K562 (cell line): ENCODE data around the gene CAMK1D. TPM values are rescaled to one million over a fixed set of nuclear protein-coding genes. Genes with fewer than 3 reads are reported as not detected.

ENCODE experiments used
- ATAC-seq: fragments of 200-7000 bp; cut with Tn5 transposase; 3 replicates; pipeline ENCODE4 v1.9.1; 2020; ENCODE audit warnings: moderate library complexity
- BruUV-seq: library from RNA; stranded (reverse); fragments of 400-500 nt; replicated peaks from 2 replicates; lab custom pipeline; 2021; lab: Mats Ljungman, UMichigan
- CTCF ChIA-PET: fragments of 300-600 bp; formaldehyde crosslinking; extraction: SDS; loops from one replicate; lab custom pipeline; 2021; ENCODE audit warnings: low intra/inter-chr PET ratio; lab: Yijun Ruan, JAX
- POLR2A ChIA-PET: fragments of 300-600, 350-650 bp; sonication (Branson Sonifier 250); formaldehyde crosslinking; extraction: SDS; loops from one replicate; lab custom pipeline; 2021; ENCODE audit warnings: antibody characterized with exemption, inconsistent platforms; lab: Yijun Ruan, JAX
- DNase-seq, 4 experiments: peaks; one replicate each; pipeline versions ENCODE4 v3.0.0 to v3.0.0-alpha.2; 2011 to 2018; ENCODE audit warnings: low spot score in 3 of 4, mixed read lengths in 3 of 4; ENCODE audit errors: extremely low read depth in 1 of 4
- FAIRE-seq: peaks from 2 replicates; lab custom pipeline; 2011; peaks lifted over from hg19 to GRCh38; lab: Jason Lieb, UNC
- H2AFZ ChIP-seq: 2 replicates; pipeline ENCODE4 v1.6.0; 2011; ENCODE audit warnings: low read depth, low read length, control low read depth, inconsistent platforms
- H3K27ac ChIP-seq: fragments of 200-600 bp; 3 replicates; pipeline ENCODE4 v1.8.0; 2011; ENCODE audit warnings: low read depth, mild to moderate bottlenecking, control low read depth, inconsistent platforms, low read length, moderate library complexity, mixed read lengths; ENCODE audit errors: extremely low read depth
- H3K27me3 ChIP-seq, 2 experiments: fragments of 300-600 bp in 1 of 2; 2 replicates in 1 of 2; 3 replicates in 1 of 2; pipeline versions ENCODE4 v1.6.0 to v1.8.0; 2011; ENCODE audit warnings: inconsistent platforms in 2 of 2, low read length in 2 of 2, mild to moderate bottlenecking in 1 of 2, mixed read lengths in 1 of 2, moderate library complexity in 1 of 2; ENCODE audit not compliant: control insufficient read depth in 2 of 2, insufficient read depth in 2 of 2
- H3K36me3 ChIP-seq: fragments of 300-600 bp; 3 replicates; pipeline ENCODE4 v1.8.0; 2011; ENCODE audit warnings: mild to moderate bottlenecking, low read length, inconsistent platforms; ENCODE audit not compliant: control insufficient read depth, insufficient read depth
- H3K4me1 ChIP-seq, 2 experiments: fragments of 200-600 bp in 1 of 2; replicated peaks in 1 of 2; 2 replicates in 1 of 2; 3 replicates in 1 of 2; pipeline versions ENCODE4 v1.5.1 to v1.8.0; 2011; ENCODE audit warnings: inconsistent platforms in 2 of 2, low read length in 2 of 2, mild to moderate bottlenecking in 1 of 2, mixed read lengths in 1 of 2, moderate library complexity in 1 of 2; ENCODE audit not compliant: control insufficient read depth in 2 of 2, insufficient read depth in 2 of 2
- H3K4me2 ChIP-seq: 2 replicates; pipeline ENCODE4 v1.6.1; 2011; ENCODE audit warnings: low read length, control low read depth, inconsistent platforms, mixed read lengths; ENCODE audit not compliant: insufficient read depth
- H3K4me3 ChIP-seq: fragments of 200-600 bp; sonication (generic), shearing (Covaris generic); 2 replicates; pipeline ENCODE4 v1.5.1; 2016; ENCODE audit warnings: control low read depth, inconsistent platforms
- H3K79me2 ChIP-seq: fragments of 200-600 bp; 3 replicates; pipeline ENCODE4 v1.8.0; 2011; ENCODE audit warnings: low read length, inconsistent platforms; ENCODE audit not compliant: control insufficient read depth, insufficient read depth
- H3K9ac ChIP-seq, 2 experiments: 2 replicates each; pipeline versions ENCODE4 v1.6.0 to v1.6.1; 2011; ENCODE audit warnings: low read depth in 2 of 2, low read length in 2 of 2, control low read depth in 1 of 2, inconsistent platforms in 1 of 2, mild to moderate bottlenecking in 1 of 2, mixed read lengths in 1 of 2; ENCODE audit not compliant: insufficient read depth in 1 of 2
- H3K9me1 ChIP-seq: one replicate; pipeline ENCODE4 v1.6.0; 2011; ENCODE audit warnings: inconsistent platforms, mild to moderate bottlenecking, low read length, moderate library complexity; ENCODE audit not compliant: control insufficient read depth, insufficient read depth
- H3K9me3 ChIP-seq: replicated peaks from 2 replicates; pipeline ENCODE4 v1.5.1; 2011; ENCODE audit warnings: low read depth, low read length, inconsistent platforms; ENCODE audit not compliant: control insufficient read depth, insufficient read depth
- H4K20me1 ChIP-seq: replicated peaks from 2 replicates; pipeline ENCODE4 v1.6.1; 2011; ENCODE audit warnings: low read length, inconsistent platforms, mixed read lengths; ENCODE audit not compliant: control insufficient read depth, insufficient read depth
- MAFG ChIP-seq: fragments of 450-650 bp; conservative IDR thresholded peaks from 2 replicates; pipeline ENCODE4 v1.6.1; 2016; ENCODE audit warnings: missing genetic modification characterization, missing compliant biosample characterization
- NFATC3 ChIP-seq: fragments of 450-650 bp; IDR thresholded peaks from 2 replicates; pipeline ENCODE4 v1.6.1; 2017; ENCODE audit warnings: mild to moderate bottlenecking
- PHB2 ChIP-seq: fragments of 450-650 bp; IDR thresholded peaks from 2 replicates; pipeline ENCODE4 v1.6.1; 2017; ENCODE audit warnings: low read depth
- PTRF ChIP-seq: fragments of 450-650 bp; IDR thresholded peaks from 2 replicates; pipeline ENCODE4 v1.6.1; 2016; ENCODE audit warnings: mild to moderate bottlenecking, missing genetic modification characterization, missing compliant biosample characterization
- SREBF2 ChIP-seq: sonication (generic); formaldehyde crosslinking; IDR thresholded peaks from 2 replicates; pipeline ENCODE4 v1.4.0; 2020; ENCODE audit warnings: mild to moderate bottlenecking, missing genetic modification reagents
- TOE1 ChIP-seq, 2 experiments: fragments of 450-650 bp in 1 of 2; sonication (generic) in 1 of 2; formaldehyde crosslinking in 1 of 2; IDR thresholded peaks; 2 replicates each; pipeline versions ENCODE4 v1.7.1 to v1.8.0; 2016 to 2022; ENCODE audit warnings: borderline replicate concordance in 2 of 2, mild to moderate bottlenecking in 2 of 2, antibody characterized with exemption in 1 of 2, inconsistent platforms in 1 of 2, low read depth in 1 of 2, missing genetic modification reagents in 1 of 2, moderate library complexity in 1 of 2
- YBX1 ChIP-seq: fragments of 450-650 bp; IDR thresholded peaks from 2 replicates; pipeline ENCODE4 v1.7.1; 2016; ENCODE audit warnings: mild to moderate bottlenecking
- ZKSCAN1 ChIP-seq: fragments of 150-350 bp; IDR thresholded peaks from 2 replicates; pipeline ENCODE4 v1.6.1; 2016; ENCODE audit warnings: low read depth, low read length
- ZNF551 ChIP-seq: fragments of 250-450 bp; sonication (Bioruptor Pico); IDR thresholded peaks from 2 replicates; pipeline ENCODE4 v1.5.0; 2021; ENCODE audit warnings: mild to moderate bottlenecking, moderate library complexity
- WGBS: fragments of 100-300 bp; shearing (Covaris generic); methylation state at CpG from one replicate; pipeline ENCODE4 v1.1.6; 2016; ENCODE audit warnings: low coverage, mixed read lengths; ENCODE audit not compliant: insufficient coverage; ENCODE audit errors: missing lambda C conversion rate; 5-methylcytosine and 5-hydroxymethylcytosine counted together
- in situ Hi-C: fragments of 300-500 bp; cut with MboI; formaldehyde crosslinking; loops from 4 replicates; pipeline ENCODE4 v1.15.0; 2018; ENCODE audit warnings: inconsistent platforms, mixed read lengths
- intact Hi-C: fragments of 100-400 bp; cut with micrococcal nuclease; formaldehyde crosslinking; loops from 2 replicates; pipeline ENCODE4 v1.14.2; 2022
- polyA plus RNA-seq, 8 experiments: library from polyadenylated mRNA; depleted of rRNA in 4 of 8; stranded (reverse) in 5 of 8; unstranded in 3 of 8; fragments of >200 nt; fragmentation: Nextera tagmentation in 2 of 8; fragmentation: Illumina TruSeq in 1 of 8; extraction: Ambion mirVana in 2 of 8; extraction: Trizol in 1 of 8; gene quantifications; 2 replicates each; pipeline versions ENCODE4 v1.2.1 to v1.2.3, GENCODE V29; 2011 to 2014; ENCODE audit warnings: inconsistent platforms in 1 of 8, missing spikeins in 1 of 8
- total RNA-seq, 7 experiments: library from RNA; depleted of rRNA in 6 of 7; stranded (reverse); fragments of >200 nt in 6 of 7; fragmentation: Illumina TruSeq in 2 of 7; extraction: Trizol in 2 of 7; gene quantifications; 2 replicates each; pipeline versions ENCODE4 v1.2.1 to v1.2.3, GENCODE V29; 2011 to 2021; ENCODE audit warnings: low replicate concordance in 1 of 7
- TF ChIP-seq, protein P1 (sequence below): sonication (generic); formaldehyde crosslinking; IDR thresholded peaks from 2 replicates; pipeline ENCODE4 v1.9.0; 2022; ENCODE audit warnings: mild to moderate bottlenecking, missing genetic modification reagents
- TF ChIP-seq, protein P2 (sequence below), 2 experiments: fragments of 450-650 bp in 1 of 2; sonication (generic) in 1 of 2; formaldehyde crosslinking; conservative IDR thresholded peaks; 2 replicates each; pipeline versions ENCODE4 v1.4.0 to v1.8.1; 2020 to 2022; ENCODE audit warnings: mild to moderate bottlenecking in 1 of 2, missing genetic modification reagents in 1 of 2

CAMK1D gene
- total and polyA plus RNA-seq, 9 of the 15 experiments (the other 6 are each of a cell fraction or from before 2014, with no cell fraction given): 0.12 to 0.24 (median 0.20) TPM; not detected in 5

DNA sequence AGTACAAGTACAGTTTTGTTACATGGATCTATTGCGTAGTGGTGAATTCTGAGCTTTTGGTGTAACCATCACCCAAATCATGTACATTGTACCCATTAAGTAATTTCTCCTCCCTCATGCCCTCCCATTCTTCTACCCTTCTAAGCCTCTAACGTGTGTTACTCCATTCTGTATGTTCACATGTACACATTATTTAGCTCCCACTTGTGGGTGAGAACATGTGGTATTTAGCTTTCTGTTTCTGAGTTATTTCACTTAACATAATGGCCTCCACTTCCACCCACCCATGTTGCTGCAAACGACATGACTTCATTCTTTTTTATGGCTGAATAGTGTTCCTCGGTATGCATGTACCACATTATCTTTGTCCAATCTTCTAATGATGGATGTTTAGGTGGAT, 251.3 kb downstream of the CAMK1D start:
- no peak overlapping the region for H2AFZ ChIP-seq
- CTCF ChIA-PET: no interaction called here

GRCh38 chr10:12602521-12602920, 253.2 kb downstream of the CAMK1D start:
- in situ Hi-C loops: no loop called here
- TF ChIP-seq, protein P1, sequence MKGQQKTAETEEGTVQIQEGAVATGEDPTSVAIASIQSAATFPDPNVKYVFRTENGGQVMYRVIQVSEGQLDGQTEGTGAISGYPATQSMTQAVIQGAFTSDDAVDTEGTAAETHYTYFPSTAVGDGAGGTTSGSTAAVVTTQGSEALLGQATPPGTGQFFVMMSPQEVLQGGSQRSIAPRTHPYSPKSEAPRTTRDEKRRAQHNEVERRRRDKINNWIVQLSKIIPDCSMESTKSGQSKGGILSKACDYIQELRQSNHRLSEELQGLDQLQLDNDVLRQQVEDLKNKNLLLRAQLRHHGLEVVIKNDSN (CRISPR knock-in tag): no peak
- TF ChIP-seq ZNF551 (CRISPR knock-in tag) (no peak), SREBF2 (no peak), MAFG (tag) (no peak), NFATC3 (no peak), TOE1 (IDR thresholded peaks at IDR 0.05; ENCODE audit: borderline replicate concordance) (no peak), TOE1 (CRISPR knock-in tag; IDR thresholded peaks at IDR 0.05; ENCODE audit: borderline replicate concordance, low read depth) (no peak), PTRF (tag) (no peak)
- TF ChIP-seq, protein P2, sequence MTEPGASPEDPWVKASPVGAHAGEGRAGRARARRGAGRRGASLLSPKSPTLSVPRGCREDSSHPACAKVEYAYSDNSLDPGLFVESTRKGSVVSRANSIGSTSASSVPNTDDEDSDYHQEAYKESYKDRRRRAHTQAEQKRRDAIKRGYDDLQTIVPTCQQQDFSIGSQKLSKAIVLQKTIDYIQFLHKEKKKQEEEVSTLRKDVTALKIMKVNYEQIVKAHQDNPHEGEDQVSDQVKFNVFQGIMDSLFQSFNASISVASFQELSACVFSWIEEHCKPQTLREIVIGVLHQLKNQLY (CRISPR knock-in tag; conservative IDR thresholded peaks at IDR 0.05): no peak
- TF ChIP-seq, all 486 proteins: peak for 0
- H3K4me3 ChIP-seq: no peak overlapping the region
- H3K4me2 ChIP-seq: no peak overlapping the region
- no peaks in the 10 kb centered on the region for H3K36me3 ChIP-seq
- no peak overlapping the region for H3K27ac ChIP-seq
- no peaks in the 10 kb centered on the region for H4K20me1 ChIP-seq
- no TSS peak for BruUV-seq
- no peak overlapping the region for H2AFZ ChIP-seq
- peaks cover 28 to 45% of the 10 kb centered on the region in 2 experiments for H3K27me3 ChIP-seq
- no peak overlapping the region for H3K9ac ChIP-seq
- FAIRE-seq: no peak
- intact Hi-C loops: no loop called here
- H3K9me3 ChIP-seq: no peaks in the 10 kb centered on the region
- 2% methylated on average over 7 of the region's 7 CpGs for WGBS
- ChIA-PET CTCF (no interaction called here), POLR2A (no interaction called here)
- no peak for ATAC-seq
- H3K4me1 ChIP-seq: no peaks in the 10 kb centered on the region
- no peak for DNase-seq
- no peaks in the 10 kb centered on the region for H3K79me2 ChIP-seq
- peaks cover 2% of the 10 kb centered on the region for H3K9me1 ChIP-seq

More for the DNA sequence above, 251.3 kb downstream of the CAMK1D start:
- H3K9me3 ChIP-seq: no peaks in the 10 kb centered on the region
- H3K4me1 ChIP-seq: no peaks in the 10 kb centered on the region
- TF ChIP-seq YBX1: no peak
- no peak for TF ChIP-seq PHB2
- TF ChIP-seq ZKSCAN1: no peak
- TF ChIP-seq, all 486 proteins: peak for 0
- Histone ChIP-seq H3K4me3 (no peak overlapping the region), H3K36me3 (no peaks in the 10 kb centered on the region), H4K20me1 (no peaks in the 10 kb centered on the region), H3K9me1 (peaks cover 2% of the 10 kb centered on the region), H3K9ac (no peak overlapping the region), H3K27me3 (peaks cover 16 to 28% of the 10 kb centered on the region in 2 experiments; a peak in 4 of 5 replicates), H3K79me2 (no peaks in the 10 kb centered on the region), H3K4me2 (no peak overlapping the region), H3K27ac (no peak overlapping the region)
- no TSS peak for BruUV-seq
- in situ Hi-C loops (no loop called here), intact Hi-C loops (no loop called here)
- POLR2A ChIA-PET: interaction anchor here (0.6 kb wide), 1 partner anchor 89 kb away, joined by 3 read pairs; no protein-coding TSS in a partner anchor
- ATAC-seq: no peak
- no peak for DNase-seq
- WGBS: 0% methylated on average over 4 of the region's 4 CpGs
- no peak for FAIRE-seq
